ENCODE data around the gene SLC49A3. TPM values are rescaled to one million over a fixed set of nuclear protein-coding genes. Genes with fewer than 3 reads are reported as not detected.

SLC49A3 gene
- total RNA-seq, 1 experiment from 2014 or later: 5.5 TPM

DNA sequence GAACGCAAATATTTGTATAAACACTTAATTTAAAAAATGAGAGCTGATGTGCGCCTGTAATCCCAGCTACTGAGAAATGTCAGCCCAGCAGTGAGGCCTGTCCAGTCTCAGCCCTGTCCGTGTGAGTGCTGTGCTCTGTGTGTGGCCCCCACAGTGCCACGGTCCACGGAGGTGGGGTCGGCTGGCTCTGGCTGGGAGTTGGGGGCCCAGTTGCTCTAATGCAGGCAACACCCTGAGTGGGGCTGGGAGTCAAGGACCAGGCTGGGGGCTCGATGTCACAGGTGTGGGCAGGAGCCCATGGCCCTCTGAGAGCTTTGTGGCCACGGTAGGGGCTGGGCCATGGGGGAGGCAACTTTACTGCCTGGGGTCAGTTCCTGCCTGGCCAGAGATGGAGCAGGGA lies 29.5 kb upstream of the SLC49A3 start:
- H3K79me2 ChIP-seq (ENCODE audit: insufficient read depth, low read length): peaks cover 68% of the 10 kb centered on the region
- CTCF ChIA-PET: no interaction called here
- H4K20me1 ChIP-seq (ENCODE audit: insufficient read depth): no peaks in the 10 kb centered on the region
- no peak overlapping the region for H3K4me3 ChIP-seq (replicated peaks in 1 of 2; ENCODE audit: low read depth in 1 of 2, low read length in 2 of 2)
- RAD21 ChIA-PET (ENCODE audit: low non-redundant PET in 1 of 2, low total read pairs in 2 of 2, uncharacterized antibody in 2 of 2, unreplicated experiment in 2 of 2): no interaction called here
- no peaks in the 10 kb centered on the region for H3K9me3 ChIP-seq (ENCODE audit: control insufficient read depth in 1 of 2, insufficient read depth in 1 of 2, low read depth in 1 of 2, low read length in 2 of 2)
- no TSS peak for BruUV-seq (replicated peaks)
- intact Hi-C loops (cut with micrococcal nuclease): no loop called here
- no peak for DNase-seq (ENCODE audit: low read depth, low spot score)
- TF ChIP-seq, protein P1, sequence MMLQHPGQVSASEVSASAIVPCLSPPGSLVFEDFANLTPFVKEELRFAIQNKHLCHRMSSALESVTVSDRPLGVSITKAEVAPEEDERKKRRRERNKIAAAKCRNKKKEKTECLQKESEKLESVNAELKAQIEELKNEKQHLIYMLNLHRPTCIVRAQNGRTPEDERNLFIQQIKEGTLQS (IDR thresholded peaks at IDR 0.05): no peak
- TF ChIP-seq, protein P2, sequence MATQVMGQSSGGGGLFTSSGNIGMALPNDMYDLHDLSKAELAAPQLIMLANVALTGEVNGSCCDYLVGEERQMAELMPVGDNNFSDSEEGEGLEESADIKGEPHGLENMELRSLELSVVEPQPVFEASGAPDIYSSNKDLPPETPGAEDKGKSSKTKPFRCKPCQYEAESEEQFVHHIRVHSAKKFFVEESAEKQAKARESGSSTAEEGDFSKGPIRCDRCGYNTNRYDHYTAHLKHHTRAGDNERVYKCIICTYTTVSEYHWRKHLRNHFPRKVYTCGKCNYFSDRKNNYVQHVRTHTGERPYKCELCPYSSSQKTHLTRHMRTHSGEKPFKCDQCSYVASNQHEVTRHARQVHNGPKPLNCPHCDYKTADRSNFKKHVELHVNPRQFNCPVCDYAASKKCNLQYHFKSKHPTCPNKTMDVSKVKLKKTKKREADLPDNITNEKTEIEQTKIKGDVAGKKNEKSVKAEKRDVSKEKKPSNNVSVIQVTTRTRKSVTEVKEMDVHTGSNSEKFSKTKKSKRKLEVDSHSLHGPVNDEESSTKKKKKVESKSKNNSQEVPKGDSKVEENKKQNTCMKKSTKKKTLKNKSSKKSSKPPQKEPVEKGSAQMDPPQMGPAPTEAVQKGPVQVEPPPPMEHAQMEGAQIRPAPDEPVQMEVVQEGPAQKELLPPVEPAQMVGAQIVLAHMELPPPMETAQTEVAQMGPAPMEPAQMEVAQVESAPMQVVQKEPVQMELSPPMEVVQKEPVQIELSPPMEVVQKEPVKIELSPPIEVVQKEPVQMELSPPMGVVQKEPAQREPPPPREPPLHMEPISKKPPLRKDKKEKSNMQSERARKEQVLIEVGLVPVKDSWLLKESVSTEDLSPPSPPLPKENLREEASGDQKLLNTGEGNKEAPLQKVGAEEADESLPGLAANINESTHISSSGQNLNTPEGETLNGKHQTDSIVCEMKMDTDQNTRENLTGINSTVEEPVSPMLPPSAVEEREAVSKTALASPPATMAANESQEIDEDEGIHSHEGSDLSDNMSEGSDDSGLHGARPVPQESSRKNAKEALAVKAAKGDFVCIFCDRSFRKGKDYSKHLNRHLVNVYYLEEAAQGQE (IDR thresholded peaks at IDR 0.05; ENCODE audit: low read depth): no peak
- TF ChIP-seq SRF (IDR thresholded peaks at IDR 0.05; ENCODE audit: low read depth) (no peak), JUND (IDR thresholded peaks at IDR 0.05) (no peak), YY1 (IDR thresholded peaks at IDR 0.05; ENCODE audit: extremely low read depth, insufficient replicate concordance, low read depth, low read length) (no peak), EGR1 (IDR thresholded peaks at IDR 0.05; ENCODE audit: low read depth) (no peak), ZNF274 (IDR thresholded peaks at IDR 0.05; ENCODE audit: low read depth, low read length) (no peak), SP1 (IDR thresholded peaks at IDR 0.05; ENCODE audit: low read depth) (no peak), CBX3 (IDR thresholded peaks at IDR 0.05; ENCODE audit: low read depth) (no peak), POLR2A (IDR thresholded peaks at IDR 0.05; ENCODE audit: borderline replicate concordance, extremely low read depth, insufficient read depth, insufficient read length) (no peak), SIN3A (IDR thresholded peaks at IDR 0.05; ENCODE audit: low read depth) (no peak), RAD21 (IDR thresholded peaks at IDR 0.05; ENCODE audit: low read depth) (no peak), CEBPB (IDR thresholded peaks at IDR 0.05; ENCODE audit: low read depth) (no peak), EZH2phosphoT487 (IDR thresholded peaks at IDR 0.05; ENCODE audit: borderline replicate concordance) (no peak), POLR2AphosphoS5 (IDR thresholded peaks at IDR 0.05; ENCODE audit: low read depth, low read length) (no peak)
- TF ChIP-seq, protein P3, sequence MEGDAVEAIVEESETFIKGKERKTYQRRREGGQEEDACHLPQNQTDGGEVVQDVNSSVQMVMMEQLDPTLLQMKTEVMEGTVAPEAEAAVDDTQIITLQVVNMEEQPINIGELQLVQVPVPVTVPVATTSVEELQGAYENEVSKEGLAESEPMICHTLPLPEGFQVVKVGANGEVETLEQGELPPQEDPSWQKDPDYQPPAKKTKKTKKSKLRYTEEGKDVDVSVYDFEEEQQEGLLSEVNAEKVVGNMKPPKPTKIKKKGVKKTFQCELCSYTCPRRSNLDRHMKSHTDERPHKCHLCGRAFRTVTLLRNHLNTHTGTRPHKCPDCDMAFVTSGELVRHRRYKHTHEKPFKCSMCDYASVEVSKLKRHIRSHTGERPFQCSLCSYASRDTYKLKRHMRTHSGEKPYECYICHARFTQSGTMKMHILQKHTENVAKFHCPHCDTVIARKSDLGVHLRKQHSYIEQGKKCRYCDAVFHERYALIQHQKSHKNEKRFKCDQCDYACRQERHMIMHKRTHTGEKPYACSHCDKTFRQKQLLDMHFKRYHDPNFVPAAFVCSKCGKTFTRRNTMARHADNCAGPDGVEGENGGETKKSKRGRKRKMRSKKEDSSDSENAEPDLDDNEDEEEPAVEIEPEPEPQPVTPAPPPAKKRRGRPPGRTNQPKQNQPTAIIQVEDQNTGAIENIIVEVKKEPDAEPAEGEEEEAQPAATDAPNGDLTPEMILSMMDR (IDR thresholded peaks at IDR 0.05 in 2 of 3, conservative IDR thresholded peaks at IDR 0.05 in 1 of 3; ENCODE audit: borderline replicate concordance in 1 of 3, insufficient read depth in 1 of 3, low read depth in 2 of 3, low read length in 2 of 3): no peak
- TF ChIP-seq, protein P4, sequence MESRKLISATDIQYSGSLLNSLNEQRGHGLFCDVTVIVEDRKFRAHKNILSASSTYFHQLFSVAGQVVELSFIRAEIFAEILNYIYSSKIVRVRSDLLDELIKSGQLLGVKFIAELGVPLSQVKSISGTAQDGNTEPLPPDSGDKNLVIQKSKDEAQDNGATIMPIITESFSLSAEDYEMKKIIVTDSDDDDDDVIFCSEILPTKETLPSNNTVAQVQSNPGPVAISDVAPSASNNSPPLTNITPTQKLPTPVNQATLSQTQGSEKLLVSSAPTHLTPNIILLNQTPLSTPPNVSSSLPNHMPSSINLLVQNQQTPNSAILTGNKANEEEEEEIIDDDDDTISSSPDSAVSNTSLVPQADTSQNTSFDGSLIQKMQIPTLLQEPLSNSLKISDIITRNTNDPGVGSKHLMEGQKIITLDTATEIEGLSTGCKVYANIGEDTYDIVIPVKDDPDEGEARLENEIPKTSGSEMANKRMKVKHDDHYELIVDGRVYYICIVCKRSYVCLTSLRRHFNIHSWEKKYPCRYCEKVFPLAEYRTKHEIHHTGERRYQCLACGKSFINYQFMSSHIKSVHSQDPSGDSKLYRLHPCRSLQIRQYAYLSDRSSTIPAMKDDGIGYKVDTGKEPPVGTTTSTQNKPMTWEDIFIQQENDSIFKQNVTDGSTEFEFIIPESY (IDR thresholded peaks at IDR 0.05; ENCODE audit: extremely low read depth, insufficient replicate concordance, low read length): no peak
- TF ChIP-seq, protein P5, sequence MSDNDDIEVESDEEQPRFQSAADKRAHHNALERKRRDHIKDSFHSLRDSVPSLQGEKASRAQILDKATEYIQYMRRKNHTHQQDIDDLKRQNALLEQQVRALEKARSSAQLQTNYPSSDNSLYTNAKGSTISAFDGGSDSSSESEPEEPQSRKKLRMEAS (IDR thresholded peaks at IDR 0.05): no peak
- no peak overlapping the region for H3K4me2 ChIP-seq (ENCODE audit: low read length)
- POLR2A ChIA-PET: no interaction called here
- H3K27ac ChIP-seq (ENCODE audit: low read depth, low read length): no peak overlapping the region
- H3K4me1 ChIP-seq (ENCODE audit: control insufficient read depth in 1 of 2, insufficient read depth in 2 of 2, low read length in 2 of 2): no peaks in the 10 kb centered on the region
- H3K36me3 ChIP-seq (ENCODE audit: control insufficient read depth in 1 of 2, insufficient read depth in 2 of 2, low read length in 2 of 2): peaks cover 1 to 3% of the 10 kb centered on the region in 2 experiments; a peak in 2 of 4 replicates
- no peak overlapping the region for H2AFZ ChIP-seq (ENCODE audit: low read depth, low read length, poor library complexity, severe bottlenecking)
- no peaks in the 10 kb centered on the region for H3K9me2 ChIP-seq (ENCODE audit: insufficient read depth)
- no peaks in the 10 kb centered on the region for H3K27me3 ChIP-seq (ENCODE audit: insufficient read depth, low read length)
- H3K9ac ChIP-seq (ENCODE audit: low read length): no peak overlapping the region
- no peak for ATAC-seq

Data from HCT116 (cell line).